ENCODE measurements around the gene IRF2BP1. TPM values are rescaled to one million over a fixed set of nuclear protein-coding genes. Genes with fewer than 3 reads are reported as not detected.

IRF2BP1 gene
- 36.7 and 38.0 TPM in 2 replicates for total RNA-seq

GRCh38 chr19:45885556-45886426 is at the start of gene IRF2BP1:
Gene IRF2BP1, minus strand, starts transcription at chr19:45886141. Its CDS starts 367 bp downstream, at chr19:45885774.

DNA sequence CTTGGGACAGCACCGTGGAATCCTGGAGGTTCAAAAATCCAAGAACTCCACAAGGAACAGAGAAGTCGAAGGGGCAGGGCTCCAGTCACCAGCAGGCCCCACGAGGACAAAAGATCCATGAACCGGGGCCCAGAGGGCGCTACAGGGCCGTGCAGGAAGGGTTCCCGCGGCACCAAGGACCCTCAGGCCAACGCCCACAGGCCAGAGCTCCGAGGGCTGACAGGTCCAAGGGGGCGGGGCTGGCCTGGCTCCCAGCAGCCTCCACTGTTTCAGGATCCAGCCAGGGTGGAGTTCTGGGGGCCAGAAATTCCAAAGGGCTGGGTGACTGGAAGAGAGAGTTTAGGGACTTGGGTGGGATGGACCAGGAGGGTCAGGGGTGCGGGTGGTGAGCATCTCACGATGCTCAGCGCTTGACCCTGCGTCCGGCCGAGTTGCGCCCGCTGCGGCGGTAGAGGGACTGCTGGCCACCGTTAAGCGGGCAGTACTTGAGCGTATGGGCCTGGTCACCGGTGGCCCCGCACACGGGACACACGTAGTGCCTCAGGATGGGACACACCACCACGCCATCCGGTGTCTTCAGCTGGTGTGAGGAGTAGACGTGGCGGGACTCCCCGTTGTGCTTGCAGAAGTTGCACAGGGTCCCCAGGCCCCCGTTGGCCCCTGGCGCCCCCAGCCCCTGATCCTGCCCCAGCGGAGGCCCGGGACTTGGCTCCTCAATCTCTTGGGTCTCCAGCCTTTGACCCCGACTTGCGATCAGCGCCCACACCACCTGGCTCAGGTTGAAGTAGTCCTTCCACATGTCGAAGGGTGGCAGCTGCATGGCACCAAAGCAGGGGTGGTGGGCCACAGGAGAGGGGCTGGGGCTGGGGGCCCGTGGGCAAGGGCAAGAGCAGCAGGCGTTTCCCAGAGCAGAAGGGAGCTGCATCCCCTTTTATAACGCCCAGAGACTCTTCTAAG is 28.2 kb upstream of the IRF2BP1 start, which contains the start of gene NANOS2:
NANOS2 (minus strand) TSS at position 905 of the 957 bp plus-strand sequence; CDS start at position 820, 85 bp downstream.

GRCh38 chr19:45901912-45902650 is 16.1 kb upstream of the IRF2BP1 start, which contains the start of gene MYPOP:
Gene MYPOP, minus strand, starts transcription at chr19:45902613. Its CDS starts 840 bp downstream, at chr19:45901773.

GRCh38 chr19:45863840-45864628 is 21.9 kb downstream of the IRF2BP1 start, which contains the start of gene FOXA3:
Gene FOXA3, plus strand, starts transcription at chr19:45864326. Its CDS starts 131 bp downstream, at chr19:45864457.

DNA sequence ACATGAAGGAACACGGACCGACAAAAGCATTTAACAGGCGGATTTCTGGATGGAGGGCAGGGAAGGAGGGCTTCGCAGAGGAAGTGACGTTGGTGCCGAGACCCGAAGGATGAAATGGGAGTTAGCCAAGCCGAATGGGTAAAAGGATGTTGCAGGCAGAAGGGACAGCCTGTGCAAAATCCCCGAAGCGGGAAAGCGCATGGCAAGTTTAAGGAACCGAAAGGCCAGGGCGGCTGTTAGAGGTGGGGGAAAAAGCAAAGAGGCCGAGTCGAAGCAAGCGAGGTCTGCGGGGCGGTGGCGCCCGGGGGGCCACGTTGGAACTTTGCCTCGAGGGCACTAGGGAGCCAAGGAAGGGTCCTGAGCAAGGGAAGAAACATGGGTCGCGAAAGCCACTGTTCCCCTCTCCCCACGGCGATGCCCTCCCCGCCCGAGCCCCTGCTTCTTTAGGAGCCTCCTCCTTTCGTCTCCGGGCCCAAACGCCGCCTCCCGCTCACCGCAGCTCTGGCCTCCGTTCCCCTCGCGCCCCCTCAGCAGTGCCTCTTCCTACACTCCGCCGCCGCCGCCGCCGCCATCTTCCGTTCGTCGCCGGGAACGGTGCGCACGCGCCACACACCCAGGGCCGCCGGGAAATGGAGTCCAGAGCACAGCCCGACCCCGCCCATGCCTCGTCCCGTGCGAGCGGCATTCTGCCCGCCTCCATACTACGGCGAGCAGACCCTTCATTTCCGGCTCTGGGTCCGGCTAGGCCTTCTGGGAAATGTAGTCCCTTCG is 23.2 kb downstream of the IRF2BP1 start, which contains the start of gene SYMPK:
SYMPK (minus strand) TSS at position 584 of the 771 bp plus-strand sequence. CDS start 8,652 bp downstream, outside the sequence.

Other genes with a start within 250 kb of the IRF2BP1 start
- 12.9 and 24.5 TPM in 2 replicates for gene EML2, start 246.7 kb downstream of the IRF2BP1 start, total RNA-seq
- gene GIPR, start 217.9 kb downstream of the IRF2BP1 start, total RNA-seq, result 1.7 TPM in 1 of 2 replicates, not detected in the other
- 274 and 363 TPM in 2 replicates for gene SNRPD2, start 194.2 kb downstream of the IRF2BP1 start, total RNA-seq
- 13.1 and 17.5 TPM in 2 replicates for gene QPCTL, start 193.5 kb downstream of the IRF2BP1 start, total RNA-seq
- 11.3 and 12.8 TPM in 2 replicates for gene FBXO46, start 155.2 kb downstream of the IRF2BP1 start, total RNA-seq
- gene MEIOSIN, start 152.7 kb downstream of the IRF2BP1 start, total RNA-seq, result 0.13 TPM in 1 of 2 replicates, not detected in the other
- gene SIX5, start 116.9 kb downstream of the IRF2BP1 start, total RNA-seq, result 14.9 and 22.0 TPM in 2 replicates
- gene DMPK, start 103.7 kb downstream of the IRF2BP1 start, total RNA-seq, result 7.9 and 33.5 TPM in 2 replicates
- 28.7 and 32.5 TPM in 2 replicates for gene DMWD, start 93.3 kb downstream of the IRF2BP1 start, total RNA-seq
- gene RSPH6A, start 70.8 kb downstream of the IRF2BP1 start, total RNA-seq, result 0.08 TPM in 1 of 2 replicates, not detected in the other
- 28.1 and 34.9 TPM in 2 replicates for gene SYMPK, start 23.0 kb downstream of the IRF2BP1 start, total RNA-seq
- gene FOXA3, start 21.8 kb downstream of the IRF2BP1 start, total RNA-seq, result 0.13 TPM in 1 of 2 replicates, not detected in the other
- 1.8 and 6.8 TPM in 2 replicates for gene MYPOP, start 16.5 kb upstream of the IRF2BP1 start, total RNA-seq
- gene NANOS2, start 28.6 kb upstream of the IRF2BP1 start, total RNA-seq, result not detected in 2 replicates
- under 0.01 and 0.24 TPM in 2 replicates for gene NOVA2, start 87.7 kb upstream of the IRF2BP1 start, total RNA-seq
- 9.8 and 11.8 TPM in 2 replicates for gene CCDC61, start 109.3 kb upstream of the IRF2BP1 start, total RNA-seq
- gene PGLYRP1, start 136.9 kb upstream of the IRF2BP1 start, total RNA-seq, result not detected in 2 replicates
- gene IGFL4, start 154.9 kb upstream of the IRF2BP1 start, total RNA-seq, result not detected in 2 replicates
- gene IGFL3, start 238.5 kb upstream of the IRF2BP1 start, total RNA-seq, result 1.9 TPM in 1 of 2 replicates, not detected in the other